Activated CD4-positive, alpha-beta T cell treated with anti-CD3 and anti-CD28 coated beads, Interleukin-2, amount 50 U/mL, for 16 hours (primary cell): ENCODE measurements around the gene WDR64.
A peak's percentile ranks its signal among the peaks of the same experiment; 100 is the strongest.
"Not testable (repeated sequence)": the region's sequence is repeated elsewhere in the genome, so short reads cannot be mapped to it uniquely, and the experiment has no call there.

Experiments used
- DNase-seq: peaks from one replicate; pipeline ENCODE4 v3.0.0-alpha.2; 2020

The WDR64 gene

DNA sequence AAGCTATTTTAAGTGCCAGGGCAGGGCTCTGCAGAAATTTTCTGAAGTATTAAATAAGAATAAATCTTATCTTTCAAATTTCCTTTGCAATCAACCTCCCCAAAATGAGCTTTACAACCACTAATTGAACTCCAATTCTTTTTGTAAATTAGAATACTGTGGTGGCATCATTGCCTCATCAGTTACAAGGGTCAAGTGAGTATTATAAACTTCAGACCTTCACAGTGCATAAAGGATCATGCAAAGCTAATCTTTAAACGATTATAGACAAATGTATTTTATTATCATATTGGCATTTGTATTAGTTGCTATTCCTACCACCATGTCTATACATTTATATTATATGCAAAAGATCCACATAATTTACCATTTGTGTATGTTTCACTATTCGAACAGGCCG is 19.1 kb upstream of the WDR64 start:
- no peak for DNase-seq

- DNase-seq: no peak
Measured at GRCh38 chr1:241635556-241636152, 16.4 kb upstream of the WDR64 start.

DNA sequence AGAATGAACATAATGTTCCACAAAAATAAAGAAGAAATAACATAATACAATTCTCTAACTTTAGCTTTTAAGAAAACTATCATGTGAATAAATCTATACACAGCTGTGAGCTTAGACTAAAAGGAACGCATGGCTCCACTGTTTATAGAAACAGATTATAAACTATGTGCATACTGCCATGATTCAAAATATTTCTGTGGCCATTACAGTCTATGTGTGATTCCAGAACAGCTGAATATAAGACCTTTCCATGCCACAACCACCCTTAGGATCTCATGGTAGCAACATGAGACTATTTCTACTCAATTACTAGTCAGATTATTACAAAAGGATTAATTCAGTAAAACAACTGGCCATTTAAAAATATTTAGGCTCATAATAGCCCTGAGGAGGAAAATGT is 15.8 kb upstream of the WDR64 start:
- DNase-seq: no peak

GRCh38 chr1:241637046-241637590 is 15.0 kb upstream of the WDR64 start:
- DNase-seq: no peak

DNA sequence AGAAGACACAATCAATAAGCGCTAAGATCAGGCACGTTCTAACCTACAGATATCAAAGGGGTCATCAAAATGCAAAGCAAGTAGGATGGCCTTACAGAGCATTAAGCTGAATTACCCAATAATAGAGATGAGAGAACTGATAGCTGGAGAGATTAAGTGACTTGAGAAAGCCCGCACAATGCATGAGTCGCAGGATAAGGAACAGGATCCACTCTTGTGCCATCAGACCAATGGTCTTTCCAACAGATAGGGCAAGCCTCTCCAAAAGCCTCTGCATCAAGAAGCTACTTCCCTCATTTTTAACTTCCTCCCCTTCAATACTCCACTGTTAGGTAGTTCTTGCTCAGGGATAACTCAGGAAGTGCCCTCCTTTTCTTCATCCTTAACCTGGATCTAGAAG is 14.5 kb upstream of the WDR64 start:
- no peak for DNase-seq

GRCh38 chr1:241638099-241638682 is 13.9 kb upstream of the WDR64 start:
- no peak for DNase-seq

DNA sequence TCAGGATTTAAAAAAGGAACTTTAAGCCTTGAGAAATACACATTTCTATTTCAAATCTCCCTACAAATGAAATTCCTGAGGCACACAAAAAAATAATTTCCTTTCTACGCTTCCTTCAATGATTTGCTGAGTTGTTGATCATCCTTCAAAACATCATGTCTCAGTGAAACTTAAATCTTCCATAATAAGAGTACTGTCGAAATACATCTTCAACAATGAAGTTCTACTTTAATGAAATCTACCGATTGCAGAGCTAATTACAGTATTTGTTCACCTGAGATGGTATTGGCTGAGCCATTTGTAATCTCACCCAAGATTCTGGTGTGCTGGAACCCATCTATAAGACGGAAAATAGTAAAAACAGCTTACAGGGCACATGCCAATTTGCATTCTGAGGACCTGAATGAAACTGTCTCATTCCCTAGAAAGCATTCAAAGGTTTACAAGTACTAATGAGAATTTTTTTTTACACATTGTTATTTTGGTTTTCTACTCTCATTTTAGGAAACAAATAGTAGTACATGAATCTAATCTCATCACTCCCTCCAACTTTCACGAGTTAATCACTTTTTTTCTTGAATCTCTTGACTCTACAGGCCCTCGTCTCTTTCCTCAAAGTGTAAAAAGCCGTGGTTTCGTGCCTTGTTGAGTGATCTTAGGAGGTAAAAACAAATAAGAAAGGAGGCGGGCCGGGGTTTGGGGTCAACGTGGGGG is 13.0 kb upstream of the WDR64 start:
- no peak for DNase-seq

DNA sequence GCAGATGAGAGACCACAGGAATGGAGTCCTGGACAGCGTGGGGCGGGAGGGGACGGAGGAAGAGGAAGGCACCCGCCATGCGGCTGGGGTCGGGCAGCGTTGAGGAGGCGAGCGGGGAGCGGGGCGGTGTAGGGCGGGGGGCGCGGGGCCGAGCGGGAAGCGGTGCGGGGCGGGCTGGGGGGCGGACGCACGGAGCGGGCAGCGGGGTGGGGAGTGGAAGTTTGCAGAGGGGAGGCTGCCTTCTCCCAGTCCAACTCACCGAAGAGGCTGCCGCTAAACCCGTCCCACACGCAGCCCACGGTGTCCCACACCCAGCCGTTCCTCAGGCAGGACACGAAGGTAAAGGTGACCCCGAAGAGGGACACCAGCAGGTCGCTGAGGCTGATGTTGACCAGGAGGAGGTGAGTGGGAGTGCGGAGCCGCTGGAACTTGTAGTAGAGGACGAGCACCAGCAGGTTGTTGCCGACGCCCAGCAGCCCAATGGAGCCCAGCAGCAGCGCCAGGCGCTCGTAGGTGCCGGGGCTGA is 12.4 kb upstream of the WDR64 start:
- DNase-seq: peak; percentile 39

GRCh38 chr1:241640149-241640866 is 11.8 kb upstream of the WDR64 start, which contains the start of the genes CHML and OPN3:
CHML (minus strand) TSS chr1:241640369; CDS start chr1:241635766, 4,603 bp downstream.
OPN3 (minus strand) TSS chr1:241640369; CDS start chr1:241640254, 115 bp downstream.
- peak; percentile 94 for DNase-seq

DNA sequence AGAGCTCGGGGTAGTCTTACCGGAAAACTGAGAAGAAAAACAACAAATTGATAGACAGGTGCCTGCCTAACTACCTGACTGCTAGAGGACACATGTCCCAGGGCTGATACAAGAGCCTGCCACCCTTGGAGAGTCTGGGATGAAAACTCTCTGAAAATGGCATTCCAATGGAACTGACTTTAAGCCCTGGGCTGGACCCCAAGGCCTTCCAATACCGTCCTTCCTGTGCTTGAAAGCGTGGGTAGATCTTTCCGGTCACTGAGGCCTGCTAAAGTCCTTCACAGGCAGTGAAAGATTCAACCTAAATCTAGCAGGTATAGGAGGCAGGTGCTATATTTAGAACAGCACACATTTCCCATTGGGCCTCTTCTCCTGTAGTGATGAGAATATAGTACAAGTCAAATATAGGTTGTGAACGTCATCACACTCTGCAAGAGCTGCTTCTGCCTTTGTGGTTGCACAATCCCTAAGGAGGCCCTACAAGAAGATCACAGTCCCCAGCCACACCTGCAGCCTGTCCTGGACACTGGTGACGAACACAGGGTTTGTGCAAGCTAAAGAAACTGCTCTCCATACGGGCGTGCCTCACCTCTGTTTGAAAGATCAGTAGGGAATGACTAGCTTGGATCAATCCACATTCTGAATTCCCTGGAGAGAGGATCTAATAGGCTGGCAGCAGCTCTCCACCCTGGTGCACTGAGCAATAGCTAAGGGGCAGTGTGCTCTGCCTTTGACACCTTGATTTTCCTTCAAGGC is 11.0 kb upstream of the WDR64 start:
- DNase-seq: no peak

DNA sequence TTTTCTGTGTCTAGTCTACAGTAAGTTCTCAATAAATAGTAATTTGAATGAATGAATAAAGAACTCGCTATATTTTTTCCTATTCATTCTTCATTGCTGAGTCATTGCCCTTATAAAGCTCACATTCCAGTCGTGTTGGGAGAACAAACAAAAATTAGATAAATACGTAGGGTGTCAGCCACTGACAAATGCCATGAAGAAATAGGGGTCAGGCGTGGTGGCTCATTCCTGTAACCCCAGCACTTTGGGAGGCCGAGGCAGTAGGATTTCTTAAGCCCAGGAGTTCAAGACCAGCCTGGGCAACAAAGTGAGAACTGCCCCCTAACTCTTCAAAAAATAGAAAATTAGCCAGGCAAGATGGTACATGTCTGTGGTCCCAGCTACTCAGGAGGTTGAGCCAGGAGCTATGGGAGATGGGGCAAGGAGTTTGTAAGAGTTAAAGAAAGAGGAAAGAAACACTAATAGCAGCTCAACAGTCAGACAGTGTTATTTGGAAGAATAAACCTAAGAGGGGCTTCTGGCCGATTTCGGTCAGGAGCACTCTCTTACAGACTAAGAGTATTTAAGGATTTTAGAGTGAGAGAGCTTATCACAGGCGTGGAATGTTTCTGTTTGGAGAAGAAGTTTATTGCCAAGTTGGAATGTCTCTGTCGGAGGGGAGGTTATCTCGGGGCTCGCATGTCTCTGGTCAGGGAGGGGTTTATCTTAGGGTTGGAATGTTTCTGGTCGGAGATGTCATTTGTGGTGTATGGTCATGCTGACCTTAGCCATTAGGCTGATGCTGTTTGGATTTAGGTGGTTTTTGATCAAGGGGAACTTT is 10.1 kb upstream of the WDR64 start:
- DNase-seq: no peak

- no peak for DNase-seq
Measured at GRCh38 chr1:241642593-241642944, 9.5 kb upstream of the WDR64 start.

DNA sequence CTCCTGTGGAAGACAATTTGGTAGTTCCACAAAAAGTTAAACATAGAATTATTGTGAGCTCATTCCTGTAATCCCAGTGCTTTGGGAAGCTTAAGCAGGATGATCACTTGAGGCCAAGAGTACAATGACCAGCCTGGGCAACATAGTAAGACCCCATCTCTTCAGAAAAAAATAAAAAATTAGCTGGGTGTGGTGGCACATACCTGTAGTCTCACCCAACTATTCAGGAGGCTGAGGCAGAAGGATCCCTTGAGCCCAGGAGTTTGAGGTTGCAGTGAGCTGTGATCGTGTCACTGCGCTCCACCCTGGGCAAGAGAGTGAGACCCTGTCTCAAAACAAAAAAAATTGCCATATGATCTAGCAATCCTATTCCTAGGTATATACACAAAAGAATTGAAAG is 7.8 kb upstream of the WDR64 start:
- DNase-seq: no peak

GRCh38 chr1:241645199-241645598 is 6.9 kb upstream of the WDR64 start:
- no peak for DNase-seq

DNA sequence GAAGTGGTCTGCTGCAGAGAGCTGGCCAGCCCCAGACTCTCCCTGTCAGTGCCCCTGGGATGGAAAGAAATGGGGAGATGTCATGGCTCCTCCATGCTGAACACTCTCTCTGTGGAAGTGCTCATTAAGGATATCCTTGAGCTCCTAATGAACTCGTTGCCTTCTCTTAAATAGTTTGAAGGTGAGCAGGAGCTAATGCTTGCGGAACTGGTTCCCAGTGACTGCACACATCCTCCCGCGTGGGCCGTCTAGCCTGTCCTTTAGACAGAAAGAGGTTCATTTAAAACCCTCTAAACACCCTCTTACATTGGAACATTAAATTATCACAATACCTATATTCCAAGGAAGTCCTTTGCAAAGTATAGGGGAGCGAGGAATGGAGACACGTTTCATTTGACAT is 5.9 kb upstream of the WDR64 start:
- DNase-seq: no peak

DNA sequence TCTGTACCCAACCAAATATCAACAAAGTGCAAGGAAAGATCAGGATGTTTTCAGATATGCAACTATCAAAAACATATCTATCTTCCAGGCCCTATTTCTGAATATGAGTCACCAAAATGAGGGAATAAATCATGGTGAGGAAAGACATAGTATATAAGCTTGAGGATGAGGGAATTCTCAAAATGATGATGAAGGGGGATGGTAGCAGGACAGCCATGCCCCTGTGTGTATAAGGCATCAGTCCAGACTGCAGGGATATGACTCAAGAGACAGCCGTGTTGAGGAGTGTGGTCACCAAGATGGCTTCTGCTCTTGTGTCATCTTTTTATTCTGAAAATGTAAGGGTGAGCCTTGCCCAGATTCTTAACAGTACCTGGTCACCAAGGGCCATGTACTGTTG is 4.4 kb upstream of the WDR64 start:
- DNase-seq: no peak

- DNase-seq: no peak
Measured at GRCh38 chr1:241648159-241648558, 3.9 kb upstream of the WDR64 start.

DNA sequence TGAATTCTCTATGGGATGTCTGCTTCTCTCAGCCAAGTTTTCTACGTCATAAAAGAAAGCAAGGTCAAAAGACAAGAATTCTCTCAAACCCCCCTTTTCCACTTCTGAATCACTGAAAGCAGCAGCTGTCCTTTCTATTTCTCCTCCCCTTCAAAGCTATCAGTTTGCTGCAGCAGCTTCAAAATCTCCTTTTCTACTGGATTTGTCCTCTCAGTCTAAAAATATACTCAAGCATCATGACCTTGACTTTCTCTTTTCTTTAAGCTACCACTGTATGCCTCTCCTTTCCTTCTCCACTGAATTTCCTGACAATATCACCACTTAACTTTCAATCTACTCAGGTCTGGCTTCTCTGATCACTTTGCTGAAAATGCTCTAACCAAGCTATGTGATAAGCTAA is 1.9 kb downstream of the WDR64 start:
- DNase-seq: no peak

- no peak for DNase-seq
Measured at GRCh38 chr1:241654641-241655040, 2.6 kb downstream of the WDR64 start.

DNA sequence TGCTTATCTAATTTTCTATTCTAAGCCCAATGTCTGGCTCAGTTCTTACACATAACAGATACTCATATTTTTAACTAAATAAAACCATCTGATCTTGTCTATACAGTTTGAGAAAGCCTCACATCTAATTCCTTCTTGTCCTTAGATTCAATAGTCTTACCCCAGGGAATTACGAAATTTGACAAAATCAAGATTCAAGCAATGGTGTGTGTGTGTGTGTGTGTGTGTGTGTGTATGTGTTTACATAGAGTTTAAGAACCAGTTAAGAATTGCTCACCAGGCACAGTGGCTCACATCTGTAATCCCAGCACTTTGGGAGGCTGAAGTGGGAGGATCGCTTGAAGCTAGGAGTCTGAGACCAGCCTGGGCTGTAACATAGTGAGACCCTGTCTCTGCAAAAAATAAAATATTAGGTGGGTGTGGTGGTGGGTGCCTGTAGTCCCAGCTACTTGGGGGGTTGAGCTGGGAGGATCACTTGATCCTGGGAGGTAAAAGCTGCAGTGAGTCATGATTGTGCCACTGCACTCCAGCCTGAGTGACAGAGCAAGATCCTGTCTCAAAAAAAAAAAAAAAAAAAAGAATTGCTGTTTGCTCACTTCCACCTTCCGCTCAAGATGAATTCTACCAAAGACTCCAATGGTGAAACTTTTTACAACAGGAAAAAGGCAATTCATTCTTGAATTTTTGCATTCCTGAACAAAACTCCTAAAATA is 6.2 kb downstream of the WDR64 start:
- no peak for DNase-seq

- DNase-seq: not testable (repeated sequence)
Measured at GRCh38 chr1:241659016-241659415, 6.9 kb downstream of the WDR64 start.
